Spleen (tissue), 3 donors: ENCODE data around the gene OR5AU1.

Experiments used
- POLR2A ChIP-seq, 3 donors: fragments of 450-650 bp; IDR thresholded peaks; one replicate each; pipeline ENCODE4 v1.5.1; 2017; ENCODE audit warnings: antibody characterized with exemption in 3 of 3, mild to moderate bottlenecking in 1 of 3
- POLR2AphosphoS5 ChIP-seq, 3 donors: sonication (generic); formaldehyde crosslinking; IDR thresholded peaks; one replicate each; pipeline ENCODE4 v1.5.1; 2017; ENCODE audit warnings: antibody characterized with exemption in 3 of 3

DNA sequence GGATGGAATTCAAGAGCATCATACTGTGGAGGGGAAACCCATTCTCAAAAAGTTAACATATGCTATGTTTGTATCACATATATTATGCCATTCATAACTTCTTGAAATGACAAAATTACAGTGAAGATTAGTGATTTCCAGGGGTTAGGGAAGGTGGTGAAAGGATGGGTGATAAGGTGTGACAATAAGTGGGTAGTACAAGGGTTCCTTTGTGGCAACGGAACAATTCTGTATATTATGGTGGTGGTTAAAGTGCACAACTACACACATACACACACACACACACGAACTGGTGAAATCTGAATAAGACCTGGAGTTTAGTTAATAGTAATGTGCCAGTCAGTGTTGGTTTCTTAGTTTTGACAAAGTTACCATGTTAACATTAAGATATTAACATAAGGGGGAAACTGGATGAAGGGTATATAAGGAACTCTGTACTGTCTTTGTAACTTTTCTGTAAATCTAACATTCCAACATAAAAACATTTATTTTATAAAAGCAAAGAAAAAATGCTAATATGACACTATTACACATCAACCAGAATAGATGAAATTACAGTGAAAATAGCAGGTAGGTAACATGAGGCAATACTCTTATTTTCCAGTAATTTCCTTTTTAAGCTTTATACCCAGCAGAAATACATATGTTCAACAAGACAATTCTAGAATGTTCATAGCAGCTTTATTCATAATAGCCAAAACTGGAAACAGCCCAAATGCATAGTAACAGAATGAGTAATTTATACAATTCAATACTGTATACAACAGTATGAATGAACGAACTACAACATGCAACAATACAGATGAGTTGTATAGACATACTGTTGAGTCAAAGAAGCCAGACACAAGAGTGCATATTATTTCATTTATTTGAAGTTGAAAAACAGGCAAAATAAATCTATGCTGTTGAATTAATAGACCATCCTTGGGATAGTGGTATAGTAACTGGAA, 44.0 kb upstream of the OR5AU1 start:
- peak in 1 of 3 donors; percentile 19 for TF ChIP-seq POLR2AphosphoS5 (IDR thresholded peaks at IDR 0.05)
- no peak for TF ChIP-seq POLR2A (IDR thresholded peaks at IDR 0.05)
